NCI-H2081 (cell line): ENCODE measurements around the gene XRN2.

Experiments used
- DNase-seq, 2 experiments: peaks; one replicate each; lab custom pipeline; 2025; lab: John Stamatoyannopoulos, UW

The XRN2 gene, protein sequence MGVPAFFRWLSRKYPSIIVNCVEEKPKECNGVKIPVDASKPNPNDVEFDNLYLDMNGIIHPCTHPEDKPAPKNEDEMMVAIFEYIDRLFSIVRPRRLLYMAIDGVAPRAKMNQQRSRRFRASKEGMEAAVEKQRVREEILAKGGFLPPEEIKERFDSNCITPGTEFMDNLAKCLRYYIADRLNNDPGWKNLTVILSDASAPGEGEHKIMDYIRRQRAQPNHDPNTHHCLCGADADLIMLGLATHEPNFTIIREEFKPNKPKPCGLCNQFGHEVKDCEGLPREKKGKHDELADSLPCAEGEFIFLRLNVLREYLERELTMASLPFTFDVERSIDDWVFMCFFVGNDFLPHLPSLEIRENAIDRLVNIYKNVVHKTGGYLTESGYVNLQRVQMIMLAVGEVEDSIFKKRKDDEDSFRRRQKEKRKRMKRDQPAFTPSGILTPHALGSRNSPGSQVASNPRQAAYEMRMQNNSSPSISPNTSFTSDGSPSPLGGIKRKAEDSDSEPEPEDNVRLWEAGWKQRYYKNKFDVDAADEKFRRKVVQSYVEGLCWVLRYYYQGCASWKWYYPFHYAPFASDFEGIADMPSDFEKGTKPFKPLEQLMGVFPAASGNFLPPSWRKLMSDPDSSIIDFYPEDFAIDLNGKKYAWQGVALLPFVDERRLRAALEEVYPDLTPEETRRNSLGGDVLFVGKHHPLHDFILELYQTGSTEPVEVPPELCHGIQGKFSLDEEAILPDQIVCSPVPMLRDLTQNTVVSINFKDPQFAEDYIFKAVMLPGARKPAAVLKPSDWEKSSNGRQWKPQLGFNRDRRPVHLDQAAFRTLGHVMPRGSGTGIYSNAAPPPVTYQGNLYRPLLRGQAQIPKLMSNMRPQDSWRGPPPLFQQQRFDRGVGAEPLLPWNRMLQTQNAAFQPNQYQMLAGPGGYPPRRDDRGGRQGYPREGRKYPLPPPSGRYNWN

DNA sequence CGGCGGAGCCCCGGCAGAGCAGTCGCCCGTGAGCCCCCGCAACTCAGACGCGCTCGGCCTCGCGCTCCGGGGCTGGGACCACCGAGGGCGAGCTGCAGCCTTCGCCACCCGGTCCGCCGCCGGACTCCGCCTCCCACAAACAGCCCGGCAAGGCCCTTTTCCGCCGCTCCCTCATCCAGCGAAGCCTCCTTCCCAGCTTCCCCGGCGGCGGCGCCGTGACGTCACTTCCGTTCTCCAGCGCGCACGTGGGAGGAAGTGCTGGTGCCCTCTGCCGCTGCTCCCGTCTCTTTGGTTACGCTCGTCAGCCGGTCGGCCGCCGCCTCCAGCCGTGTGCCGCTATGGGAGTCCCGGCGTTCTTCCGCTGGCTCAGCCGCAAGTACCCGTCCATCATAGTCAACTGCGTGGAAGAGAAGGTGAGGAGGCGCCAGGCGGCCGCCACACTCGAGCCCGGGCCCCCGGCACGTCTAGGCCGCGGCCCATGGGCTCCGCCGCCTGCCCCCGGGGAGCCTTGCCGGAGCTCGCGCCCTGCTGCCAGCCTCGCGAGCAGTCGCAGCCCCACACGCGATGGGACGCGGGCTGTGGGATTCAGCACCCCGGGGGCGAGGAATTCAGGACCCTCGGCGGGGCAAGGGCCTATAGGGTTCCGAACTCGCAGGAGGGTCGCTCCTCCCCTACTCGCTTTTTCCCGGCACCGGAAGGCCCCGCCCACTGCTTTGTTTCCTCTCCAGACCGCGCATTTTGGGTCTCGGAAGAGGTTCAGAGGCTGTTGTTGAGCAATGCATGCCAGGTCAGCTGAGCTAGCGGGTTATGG, at the start of gene XRN2:
TSS of gene XRN2 (plus strand) at position 271 of the 811 bp plus-strand sequence. CDS start at position 339, 68 bp downstream.
- DNase-seq, result peak; percentile 94 to 96

DNA sequence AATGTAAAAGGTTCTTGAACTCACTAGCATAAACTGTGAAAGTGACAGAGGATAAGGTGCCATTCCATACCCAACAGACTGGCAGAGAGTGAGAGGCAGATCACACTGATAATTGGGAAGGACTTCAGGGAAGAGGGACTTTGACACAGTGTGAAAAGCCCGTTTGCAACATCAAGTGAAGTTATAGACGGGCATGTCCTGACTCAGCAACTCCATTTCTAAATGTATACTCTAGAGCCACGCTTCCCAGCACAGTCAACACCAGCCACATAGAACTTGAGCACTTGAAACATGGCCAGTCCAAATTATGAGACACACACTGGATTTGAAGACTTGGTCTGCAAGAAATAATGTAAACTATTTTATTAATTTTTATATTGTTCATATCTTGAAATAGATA, 45.9 kb upstream of the XRN2 start:
- DNase-seq, result no peak

DNA sequence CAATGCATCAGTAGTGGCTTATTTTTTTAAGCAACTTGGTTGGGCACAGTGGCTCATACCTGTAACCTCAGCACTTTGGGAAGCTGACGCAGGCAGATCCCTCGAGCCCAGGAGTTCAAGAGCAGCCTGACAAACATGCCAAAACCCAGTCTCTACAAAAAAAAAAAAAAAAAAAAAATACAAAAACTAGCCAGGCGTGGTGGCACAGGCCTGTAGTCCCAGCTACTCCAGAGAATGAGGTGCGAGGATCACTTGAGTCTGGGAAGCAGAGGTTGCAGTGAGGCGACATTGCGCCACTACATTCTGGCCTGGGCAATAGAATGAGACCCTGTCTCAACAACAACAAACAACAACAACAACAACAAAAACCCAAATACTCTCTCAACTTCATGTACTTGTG, 44.7 kb upstream of the XRN2 start:
- DNase-seq, result no peak

DNA sequence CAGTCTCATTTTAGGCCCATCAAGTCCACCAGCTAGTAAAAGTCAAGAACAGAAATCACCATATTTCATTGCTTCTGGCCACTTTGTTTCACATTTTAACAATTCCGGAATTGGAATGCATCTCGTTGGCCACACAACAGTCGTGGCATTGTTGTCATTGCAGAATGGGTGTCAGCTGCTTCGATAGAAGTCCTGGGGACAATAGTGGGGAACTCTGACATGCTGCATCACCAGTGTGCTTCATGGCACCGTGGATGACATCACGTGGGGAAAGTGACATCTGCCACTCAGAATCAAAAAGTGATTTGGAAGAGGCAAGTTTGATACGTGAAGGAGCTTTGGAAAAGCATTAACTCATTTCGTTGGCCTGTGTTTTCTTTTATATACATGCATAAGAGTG, 43.8 kb upstream of the XRN2 start:
- DNase-seq, result no peak

DNA sequence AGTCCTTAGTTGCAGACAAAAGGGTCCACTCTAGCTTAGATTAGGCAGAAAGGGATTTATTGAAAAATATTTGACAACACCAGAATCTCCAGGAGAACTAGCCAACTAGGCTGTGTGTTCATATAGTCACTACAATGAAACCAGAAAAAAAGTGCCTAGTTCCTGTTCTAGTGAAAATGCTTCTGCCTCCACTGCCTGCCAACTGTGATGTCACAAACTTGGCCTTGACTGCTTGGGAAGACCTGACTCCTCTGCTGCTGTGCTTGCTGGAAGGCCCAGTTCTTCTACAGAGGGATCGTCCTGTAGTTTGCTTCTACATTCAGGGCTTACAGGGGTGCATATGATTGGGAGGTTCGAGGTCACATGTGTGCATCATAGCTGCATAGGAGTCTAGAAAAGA, 40.3 kb upstream of the XRN2 start:
- DNase-seq, result no peak

DNA sequence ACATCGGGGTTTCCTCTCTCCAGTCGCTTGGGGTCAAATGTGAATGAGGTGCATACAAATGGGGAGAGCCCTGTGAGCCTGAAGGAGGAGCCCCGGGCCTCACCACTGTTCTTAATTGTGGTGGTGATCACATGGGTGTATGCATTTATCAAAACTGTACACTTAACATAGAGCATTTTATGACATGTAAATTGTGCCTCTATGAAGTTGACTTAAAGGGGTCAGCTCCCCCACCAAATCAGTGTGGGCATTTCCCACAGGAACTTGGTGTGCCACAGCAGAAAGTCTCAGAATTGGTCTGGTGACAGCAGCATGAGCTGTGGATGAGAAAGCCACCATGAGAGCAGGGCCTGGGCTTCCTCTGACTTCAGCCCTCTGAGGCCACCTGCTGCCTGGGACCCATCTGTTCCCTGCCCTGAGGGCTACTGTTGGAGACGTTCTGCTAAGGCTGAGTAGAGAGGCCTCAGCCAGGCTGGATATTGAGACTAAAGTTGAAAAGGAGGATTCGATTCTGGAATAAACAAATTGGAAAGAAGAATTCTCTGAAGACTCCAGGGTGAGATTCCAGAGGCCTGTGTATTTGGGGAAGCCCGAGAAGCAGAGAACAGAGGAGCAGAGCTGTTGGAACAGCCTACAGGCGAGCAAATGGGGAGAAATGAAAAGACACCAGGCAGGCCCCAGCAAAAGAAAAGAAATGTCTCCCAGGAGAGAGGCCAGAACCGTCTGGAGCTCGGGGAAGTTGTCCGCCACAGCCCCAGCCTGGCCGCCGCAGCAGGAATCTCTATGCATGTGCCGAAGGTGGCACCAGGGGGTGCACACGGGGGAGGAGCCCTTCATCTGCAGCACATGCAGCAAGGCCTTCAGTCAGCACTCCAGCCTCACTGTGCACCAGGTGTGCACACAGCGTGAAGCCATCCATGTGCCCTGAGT, 37.6 kb upstream of the XRN2 start:
- DNase-seq, result no peak

DNA sequence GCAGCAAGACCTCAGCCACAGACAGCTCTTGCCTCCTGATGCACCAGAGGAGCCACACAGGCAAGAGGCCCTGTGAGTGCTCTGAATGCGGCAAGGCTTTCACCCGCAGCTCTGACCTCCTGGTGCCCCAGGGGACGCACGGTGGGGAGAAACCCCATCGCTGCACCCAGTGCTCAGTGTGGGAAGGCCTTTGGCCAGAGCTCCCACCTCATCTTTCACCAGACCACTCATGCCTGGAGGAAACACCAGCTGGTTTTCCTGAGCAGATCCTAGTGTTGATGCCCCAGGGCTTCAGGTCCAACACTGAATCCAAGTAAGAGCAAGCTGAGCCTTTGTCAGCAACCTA, 37.0 kb upstream of the XRN2 start:
- no peak for DNase-seq

DNA sequence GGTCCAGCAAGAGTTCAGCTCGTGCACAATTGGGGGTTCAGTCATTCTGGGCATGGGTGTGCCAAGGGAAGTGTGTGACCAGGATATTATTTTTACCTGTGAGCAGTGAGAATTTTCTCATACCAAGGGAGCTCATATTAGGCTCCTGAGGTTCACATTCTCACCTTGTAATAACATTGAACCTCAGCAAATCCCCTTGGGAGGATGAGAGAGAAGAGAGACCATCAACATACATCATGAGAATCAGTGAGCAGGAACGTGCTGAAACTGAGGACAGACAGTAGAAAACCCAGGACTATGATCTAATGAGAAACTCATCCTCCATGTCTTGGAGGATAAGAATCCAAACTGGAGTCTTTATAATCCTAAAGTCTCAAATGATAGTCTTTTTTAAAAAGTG, 33.4 kb upstream of the XRN2 start:
- DNase-seq, result no peak

DNA sequence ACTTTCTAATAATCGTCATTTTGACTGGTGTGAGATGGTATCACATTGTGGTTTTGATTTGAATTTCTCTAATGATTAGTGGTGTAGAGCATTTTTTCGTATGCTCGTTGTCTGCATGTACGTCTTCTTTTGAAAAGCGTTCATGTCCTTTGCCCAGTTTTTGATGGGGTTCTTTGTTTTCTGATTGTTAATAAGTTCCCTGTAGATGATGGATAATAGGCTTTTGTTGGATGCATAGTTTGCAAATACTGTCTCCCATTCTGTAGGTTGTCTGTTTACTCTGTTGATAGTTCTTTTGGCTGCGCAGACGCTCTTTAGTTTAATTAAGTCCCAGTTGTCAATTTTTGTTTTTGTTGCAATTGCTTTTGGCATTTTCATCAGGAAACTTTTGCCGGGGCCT, 32.3 kb upstream of the XRN2 start:
- DNase-seq, result peak; percentile 23 to 44

DNA sequence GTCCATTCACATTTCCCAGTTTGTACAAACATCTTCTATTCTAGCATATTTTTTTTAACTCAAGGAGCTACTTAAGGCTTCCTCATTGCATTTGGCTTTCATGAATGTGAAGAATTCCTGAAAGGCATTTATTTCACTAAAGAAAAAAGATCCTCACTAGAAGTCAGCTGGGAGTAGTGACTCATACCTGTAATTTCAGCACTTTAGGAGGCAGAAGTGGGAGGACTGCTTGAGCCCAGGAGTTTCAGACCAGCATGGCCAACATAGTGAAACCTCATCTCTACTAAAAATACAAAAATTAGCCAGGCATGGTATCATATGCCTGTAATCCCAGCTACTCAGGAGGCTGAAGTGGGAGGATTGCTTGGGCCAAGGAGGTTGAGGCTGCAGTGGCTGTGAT, 30.9 kb upstream of the XRN2 start:
- DNase-seq, result no peak

DNA sequence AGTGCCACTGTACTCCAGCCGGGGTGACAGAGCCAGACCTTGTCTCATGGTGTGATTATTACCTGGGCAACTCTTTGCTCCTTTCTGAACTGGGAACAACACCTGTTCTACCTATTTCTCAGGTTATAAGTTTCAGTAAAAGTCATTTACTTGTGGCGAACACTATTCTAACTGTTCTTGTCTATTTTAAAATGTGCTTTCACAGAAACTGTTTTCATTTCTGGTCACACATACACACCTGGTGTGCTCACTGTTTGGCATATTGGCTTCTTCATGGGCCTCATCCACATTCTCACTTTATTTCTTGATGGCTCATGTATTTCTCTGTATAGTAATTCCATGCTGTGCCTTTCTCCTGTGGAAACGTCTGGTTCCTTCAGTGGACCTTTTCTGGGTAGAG, 30.5 kb upstream of the XRN2 start:
- no peak for DNase-seq

DNA sequence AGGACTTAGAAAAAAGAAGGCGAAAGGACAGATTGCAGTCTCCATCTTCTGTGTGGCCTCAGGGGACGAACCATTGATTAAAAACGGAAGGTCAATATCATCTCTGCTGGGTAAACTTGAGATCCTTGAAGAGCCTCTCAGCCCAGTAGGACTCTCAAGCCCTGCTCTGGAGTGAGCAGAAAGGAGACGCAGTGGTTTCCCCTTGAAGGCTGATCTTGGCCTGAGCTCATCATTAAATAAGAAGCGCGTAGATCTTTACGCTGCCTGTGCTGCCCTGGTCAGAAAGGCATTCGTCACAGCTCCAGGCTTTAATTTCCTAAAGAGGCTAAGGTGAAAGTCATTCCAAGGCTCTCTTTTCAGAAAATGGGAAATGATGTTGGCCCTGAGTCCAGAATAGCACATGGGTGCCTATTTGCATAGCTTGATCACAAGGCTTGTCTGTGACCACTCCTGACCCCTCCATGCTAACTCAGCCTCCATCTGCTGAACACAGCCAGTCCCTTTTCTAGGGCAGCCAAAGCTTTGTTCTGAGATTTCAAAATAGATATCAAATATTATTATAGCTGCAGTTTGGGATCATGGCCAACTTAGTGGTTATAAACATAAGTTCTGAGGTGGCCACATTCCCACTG, 29.3 kb upstream of the XRN2 start:
- no peak for DNase-seq

DNA sequence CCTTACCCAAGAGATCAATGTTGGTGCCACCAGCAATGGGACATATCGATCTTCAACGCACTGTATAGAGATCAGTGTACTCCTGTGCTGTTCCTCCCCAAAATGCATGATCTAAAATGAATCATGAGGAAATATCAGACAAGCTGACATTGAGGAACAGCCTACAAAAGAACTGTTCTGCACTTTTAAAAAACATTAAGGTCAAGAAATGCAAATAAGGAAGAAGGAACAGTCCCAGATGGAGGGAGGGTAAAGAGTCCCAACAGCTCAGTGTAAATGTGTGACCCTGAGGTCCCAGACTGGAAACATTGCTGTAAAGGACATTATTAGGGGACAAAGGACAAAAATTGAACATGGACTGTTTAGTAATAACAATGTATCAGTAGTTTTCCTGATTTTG, 24.3 kb upstream of the XRN2 start:
- DNase-seq, result no peak

DNA sequence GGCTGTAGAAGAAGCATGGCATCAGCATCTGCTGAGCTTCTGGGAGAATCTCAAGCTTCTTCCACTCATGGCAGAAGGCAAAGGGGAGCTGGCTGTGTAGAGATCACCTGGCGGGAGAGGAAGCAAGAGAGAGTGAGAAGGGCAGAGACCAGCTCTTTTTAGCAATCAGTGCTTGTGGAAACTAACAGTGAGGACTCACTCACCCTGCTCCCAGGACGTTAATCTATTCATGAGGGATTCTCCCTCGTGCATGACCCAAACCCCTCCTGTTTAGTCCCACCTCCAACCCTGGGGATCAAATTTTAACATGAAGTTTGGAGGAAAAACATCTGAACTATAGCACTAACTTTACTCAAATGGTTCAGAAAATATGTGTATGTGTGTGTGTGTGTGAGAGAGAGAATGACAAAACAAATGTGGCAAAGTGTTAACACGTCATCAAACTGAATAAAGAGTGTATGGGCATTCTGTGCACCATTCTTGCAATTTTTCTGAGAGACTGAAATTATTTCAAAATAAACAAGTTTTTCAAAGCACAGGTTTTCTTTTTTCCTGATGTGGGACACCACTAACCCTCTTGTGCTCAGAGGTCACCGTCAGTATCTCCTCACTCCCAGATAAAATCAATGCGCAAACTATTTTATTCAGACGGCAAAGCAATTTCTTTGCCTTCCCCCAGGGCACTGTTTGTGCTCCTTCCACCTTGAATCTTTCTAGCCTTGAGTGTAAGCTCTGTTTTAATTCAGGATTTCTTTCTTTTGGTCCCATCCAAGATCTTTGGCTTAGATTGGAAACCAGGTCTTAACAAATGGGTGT, 23.2 kb upstream of the XRN2 start:
- DNase-seq, result no peak

DNA sequence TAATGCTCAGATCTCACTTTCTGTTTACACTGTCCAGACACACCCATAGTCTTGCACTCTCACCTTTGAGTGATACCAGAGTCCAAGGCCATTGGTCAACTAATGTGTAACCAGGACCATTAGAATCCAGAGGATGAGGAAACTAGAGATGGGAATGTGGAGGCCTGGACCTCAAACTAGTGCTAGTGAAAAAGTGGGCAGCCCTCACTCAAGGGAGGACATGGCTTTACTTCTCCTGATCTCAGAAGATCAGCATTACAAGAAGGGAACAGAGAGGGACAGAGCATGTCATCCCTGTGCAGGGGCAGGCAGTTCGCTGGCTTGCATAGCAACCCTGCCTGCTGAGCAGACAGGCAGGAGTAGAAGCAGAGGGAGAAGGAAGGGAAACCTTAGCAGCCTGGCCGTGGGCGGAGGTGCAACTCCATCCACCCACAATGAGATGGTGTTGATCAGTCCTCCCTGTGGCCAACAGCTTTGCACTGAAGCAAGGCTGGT, 22.6 kb upstream of the XRN2 start:
- no peak for DNase-seq

DNA sequence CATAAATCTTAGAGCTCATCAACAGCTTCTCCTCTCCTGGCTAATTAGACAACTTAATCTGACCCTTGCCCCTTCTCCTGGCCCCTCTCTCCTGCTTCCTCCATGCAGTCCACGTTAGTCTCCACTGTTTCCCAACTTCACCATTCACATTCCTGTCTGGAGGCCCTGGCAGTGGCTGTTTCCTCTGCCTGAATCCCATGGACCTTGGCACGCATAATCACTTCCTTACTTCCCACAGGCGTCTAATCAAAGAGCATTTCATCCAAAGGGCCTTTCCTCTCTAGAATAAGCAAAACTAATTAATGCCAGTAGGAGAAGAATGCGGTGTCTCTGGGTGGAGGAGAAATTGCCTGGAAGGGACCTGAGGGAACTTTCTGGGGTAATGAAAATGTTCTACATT, 16.4 kb upstream of the XRN2 start:
- DNase-seq, result no peak

DNA sequence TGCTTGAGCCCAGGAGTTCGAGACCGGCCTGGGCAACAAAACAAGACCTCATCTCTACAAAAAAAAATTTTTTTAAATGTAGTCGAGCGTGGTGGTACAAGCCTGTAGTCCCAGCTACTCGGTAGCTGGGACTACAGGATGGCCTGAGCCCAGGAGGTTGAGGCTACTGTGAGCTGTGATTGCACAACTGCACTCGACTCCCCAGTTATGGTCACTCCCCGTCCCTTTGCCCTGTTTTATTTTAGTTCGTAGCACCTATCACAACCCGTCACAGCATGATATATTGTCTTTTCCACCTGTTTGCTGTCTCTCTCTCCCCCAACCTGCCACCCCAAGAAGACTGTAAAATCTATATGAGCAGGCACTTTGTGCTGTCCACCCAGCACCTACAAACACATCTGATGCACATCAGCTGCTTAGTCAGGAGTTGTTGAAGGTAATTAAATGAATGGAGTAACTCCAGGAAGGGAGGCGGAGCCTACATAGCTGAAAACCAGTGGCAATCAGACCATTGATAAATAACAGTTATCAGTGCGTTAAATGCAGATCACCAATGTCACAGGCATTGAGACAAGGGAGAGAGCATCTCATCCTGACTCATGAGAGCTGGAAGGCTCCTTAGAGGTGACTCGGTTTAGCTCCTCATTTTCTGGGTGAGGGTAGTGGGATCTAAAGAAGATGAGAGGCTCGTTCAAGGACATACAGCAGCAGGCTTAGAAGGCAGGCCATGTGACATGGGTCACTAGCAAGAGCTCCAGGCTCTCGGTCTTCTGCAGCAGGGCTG, 14.4 kb upstream of the XRN2 start:
- no peak for DNase-seq

DNA sequence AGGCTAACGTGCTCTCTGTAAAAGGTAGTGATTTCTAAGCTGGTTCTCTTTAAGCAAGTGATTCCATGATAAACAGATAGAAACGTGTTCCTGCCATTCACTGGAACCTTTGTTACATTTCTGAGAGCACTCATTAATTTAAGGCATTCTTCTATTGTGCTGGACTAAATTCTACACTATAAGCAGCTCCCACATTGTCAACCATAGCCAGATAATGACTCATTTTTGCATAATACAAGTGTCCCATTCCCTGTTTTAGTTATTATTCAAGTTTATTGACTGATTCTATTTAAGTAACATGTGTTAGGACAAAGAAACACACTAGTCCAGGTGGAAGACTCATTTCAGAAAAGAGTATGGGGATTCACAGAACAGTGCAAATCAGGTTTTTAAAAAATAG, 13.5 kb upstream of the XRN2 start:
- DNase-seq, result peak; percentile 12 to 18

DNA sequence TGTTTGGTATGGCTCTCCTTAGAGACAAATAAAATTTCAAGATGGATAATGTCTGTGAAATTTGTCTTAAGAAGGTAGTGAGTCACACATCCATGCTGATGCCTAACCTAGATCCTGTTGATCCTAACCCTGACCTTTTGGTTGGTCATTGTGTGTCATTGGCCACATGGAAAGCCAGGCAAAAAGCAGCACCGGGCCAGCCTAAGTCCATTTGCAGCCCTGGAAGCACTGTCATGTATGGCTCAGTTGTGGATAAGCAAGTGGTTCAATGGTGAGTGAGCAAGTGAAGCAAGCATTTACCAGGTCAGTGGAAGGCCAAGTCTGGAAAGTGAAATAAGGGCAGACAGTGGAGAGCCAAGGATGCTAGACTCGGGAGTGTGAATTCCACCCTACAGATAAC, 12.1 kb upstream of the XRN2 start:
- DNase-seq, result no peak
